ENCODE measurements around the gene APIP. TPM values are rescaled to one million over a fixed set of nuclear protein-coding genes. Genes with fewer than 3 reads are reported as not detected.
"Not testable (repeated sequence)": the region's sequence is repeated elsewhere in the genome, so short reads cannot be mapped to it uniquely, and the experiment has no call there.

Gene APIP
- total RNA-seq, 1 donor from 2014 or later: 25.1 TPM

GRCh38 chr11:34921156-34921555 lies 5.0 kb upstream of the APIP start:
- DNase-seq (ENCODE audit: low read depth, low spot score): no peak
- no peak overlapping the region for H3K27ac Mint-ChIP-seq (ENCODE audit: unreplicated experiment)
- no peak overlapping the region for H3K4me3 Mint-ChIP-seq
- H3K9me3 Mint-ChIP-seq: no peaks in the 10 kb centered on the region
- no peaks in the 10 kb centered on the region for H3K27me3 Mint-ChIP-seq (ENCODE audit: low read depth)
- TF ChIP-seq, protein P1, sequence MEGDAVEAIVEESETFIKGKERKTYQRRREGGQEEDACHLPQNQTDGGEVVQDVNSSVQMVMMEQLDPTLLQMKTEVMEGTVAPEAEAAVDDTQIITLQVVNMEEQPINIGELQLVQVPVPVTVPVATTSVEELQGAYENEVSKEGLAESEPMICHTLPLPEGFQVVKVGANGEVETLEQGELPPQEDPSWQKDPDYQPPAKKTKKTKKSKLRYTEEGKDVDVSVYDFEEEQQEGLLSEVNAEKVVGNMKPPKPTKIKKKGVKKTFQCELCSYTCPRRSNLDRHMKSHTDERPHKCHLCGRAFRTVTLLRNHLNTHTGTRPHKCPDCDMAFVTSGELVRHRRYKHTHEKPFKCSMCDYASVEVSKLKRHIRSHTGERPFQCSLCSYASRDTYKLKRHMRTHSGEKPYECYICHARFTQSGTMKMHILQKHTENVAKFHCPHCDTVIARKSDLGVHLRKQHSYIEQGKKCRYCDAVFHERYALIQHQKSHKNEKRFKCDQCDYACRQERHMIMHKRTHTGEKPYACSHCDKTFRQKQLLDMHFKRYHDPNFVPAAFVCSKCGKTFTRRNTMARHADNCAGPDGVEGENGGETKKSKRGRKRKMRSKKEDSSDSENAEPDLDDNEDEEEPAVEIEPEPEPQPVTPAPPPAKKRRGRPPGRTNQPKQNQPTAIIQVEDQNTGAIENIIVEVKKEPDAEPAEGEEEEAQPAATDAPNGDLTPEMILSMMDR (conservative IDR thresholded peaks at IDR 0.05): no peak
- H3K36me3 Mint-ChIP-seq (ENCODE audit: low read depth): no peaks in the 10 kb centered on the region
- H3K4me1 Mint-ChIP-seq: peaks cover 21% of the 10 kb centered on the region

DNA sequence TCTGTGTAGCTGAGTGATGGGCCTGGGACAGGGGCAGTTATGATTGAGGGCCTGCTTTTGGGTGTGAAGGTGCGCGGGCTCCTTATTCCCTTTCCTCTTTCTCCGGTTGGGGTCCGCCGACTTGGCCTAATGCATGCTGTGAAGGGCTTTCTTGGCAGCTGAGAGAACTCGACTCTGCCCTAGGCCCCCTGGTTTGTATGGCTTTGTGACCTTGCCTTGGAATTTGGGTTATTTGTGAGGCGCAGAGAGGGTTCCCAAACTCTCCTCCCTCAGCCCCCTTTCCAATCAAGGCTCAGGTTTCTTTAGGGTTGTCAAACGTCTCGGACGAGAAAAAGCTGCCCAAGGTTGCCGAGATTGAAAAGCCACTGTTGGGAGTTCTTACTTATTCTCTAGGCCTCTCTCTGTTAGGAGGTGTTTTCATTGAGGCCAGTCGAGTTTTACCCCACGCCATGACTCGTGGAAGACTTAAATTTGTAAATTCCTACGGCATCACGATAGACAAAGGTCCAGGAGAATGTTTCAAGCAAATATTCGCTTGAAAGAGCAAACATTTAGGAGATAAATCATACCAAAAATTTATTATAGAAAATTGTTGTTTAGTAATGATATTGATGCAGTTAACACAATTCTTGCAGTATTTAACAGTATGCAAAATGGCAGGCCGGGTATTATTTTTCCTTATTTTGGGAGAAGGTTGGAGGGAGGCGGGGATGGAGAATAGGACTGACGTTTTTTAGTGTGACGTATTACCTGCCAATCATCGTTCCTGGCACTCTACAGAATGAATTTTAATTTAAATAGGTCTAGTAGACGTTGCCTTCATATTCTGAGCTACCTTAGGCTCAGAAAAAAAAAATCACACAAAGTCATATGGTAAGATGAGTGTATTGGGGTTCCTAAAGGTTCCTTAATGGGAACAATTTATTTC lies 928 bp upstream of the APIP start:
- no peak for DNase-seq (ENCODE audit: low read depth, low spot score)

GRCh38 chr11:34915136-34916014 lies 804 bp downstream of the APIP start:
- H3K27me3 Mint-ChIP-seq (ENCODE audit: low read depth): no peaks in the 10 kb centered on the region

More for the DNA sequence above, 928 bp upstream of the APIP start:
- peaks cover 4% of the 10 kb centered on the region for H3K9me3 Mint-ChIP-seq
- TF ChIP-seq, protein P1 (conservative IDR thresholded peaks at IDR 0.05): no peak
- peaks cover 20% of the 10 kb centered on the region for H3K36me3 Mint-ChIP-seq (ENCODE audit: low read depth)
- peaks cover 34% of the 10 kb centered on the region for H3K4me1 Mint-ChIP-seq
- peak overlapping the region; percentile 99 for H3K27ac Mint-ChIP-seq (ENCODE audit: unreplicated experiment)
- H3K27me3 Mint-ChIP-seq (ENCODE audit: low read depth): no peaks in the 10 kb centered on the region
- peak overlapping the region; percentile 100 for H3K4me3 Mint-ChIP-seq

GRCh38 chr11:34913556-34913955 lies 2.6 kb downstream of the APIP start:
- DNase-seq (ENCODE audit: low read depth, low spot score); H3K27ac Mint-ChIP-seq (ENCODE audit: unreplicated experiment); H3K9me3 Mint-ChIP-seq; H3K27me3 Mint-ChIP-seq (ENCODE audit: low read depth): not testable (repeated sequence)
- peak overlapping the region; percentile 7 for H3K4me3 Mint-ChIP-seq
- H3K36me3 Mint-ChIP-seq (ENCODE audit: low read depth): peaks cover 20% of the 10 kb centered on the region
- H3K4me1 Mint-ChIP-seq: peaks cover 33% of the 10 kb centered on the region

More at GRCh38 chr11:34915136-34916014, 804 bp downstream of the APIP start:
- Mint-ChIP-seq H3K4me3 (peak overlapping the region; percentile 100), H3K27ac (ENCODE audit: unreplicated experiment) (peak overlapping the region; percentile 100), H3K9me3 (peaks cover 4% of the 10 kb centered on the region), H3K36me3 (ENCODE audit: low read depth) (peaks cover 20% of the 10 kb centered on the region), H3K4me1 (peaks cover 34% of the 10 kb centered on the region)
- TF ChIP-seq, protein P1 (conservative IDR thresholded peaks at IDR 0.05): no peak
- DNase-seq (ENCODE audit: low read depth, low spot score): no peak

- H3K9me3 Mint-ChIP-seq: peaks cover 6% of the 10 kb centered on the region
- TF ChIP-seq, protein P1 (conservative IDR thresholded peaks at IDR 0.05): no peak
- peaks cover 28% of the 10 kb centered on the region for H3K36me3 Mint-ChIP-seq (ENCODE audit: low read depth)
- peaks cover 16% of the 10 kb centered on the region for H3K4me1 Mint-ChIP-seq
- no peak overlapping the region for H3K4me3 Mint-ChIP-seq
- DNase-seq (ENCODE audit: low read depth, low spot score): no peak
- H3K27me3 Mint-ChIP-seq (ENCODE audit: low read depth): no peaks in the 10 kb centered on the region
- no peak overlapping the region for H3K27ac Mint-ChIP-seq (ENCODE audit: unreplicated experiment)
These were observed 4.5 kb downstream of the APIP start for GRCh38 chr11:34911676-34912075.
